ENCODE measurements around the gene CDK17.
A peak's percentile ranks its signal among the peaks of the same experiment; 100 is the strongest.
"Not testable (repeated sequence)": the region's sequence is repeated elsewhere in the genome, so short reads cannot be mapped to it uniquely, and the experiment has no call there.

The CDK17 gene

GRCh38 chr12:96416033-96416799 is 16.0 kb upstream of the CDK17 start:
- no peak for DNase-seq

GRCh38 chr12:96414637-96415036 is 14.4 kb upstream of the CDK17 start:
- DNase-seq: no peak

GRCh38 chr12:96412431-96412830 is 12.2 kb upstream of the CDK17 start:
- no peak for DNase-seq

- DNase-seq: no peak
Observed at GRCh38 chr12:96409731-96410130, 9.5 kb upstream of the CDK17 start.

GRCh38 chr12:96408993-96409392 is 8.8 kb upstream of the CDK17 start:
- no peak for DNase-seq

- DNase-seq: not testable (repeated sequence)
Observed at GRCh38 chr12:96407429-96408097, 7.3 kb upstream of the CDK17 start.

- no peak for DNase-seq
Observed at GRCh38 chr12:96404696-96405095, 4.5 kb upstream of the CDK17 start.

GRCh38 chr12:96403870-96404269 is 3.6 kb upstream of the CDK17 start:
- DNase-seq: no peak

- DNase-seq: not testable (repeated sequence)
Observed at GRCh38 chr12:96402522-96402921, 2.3 kb upstream of the CDK17 start.

- no peak for DNase-seq
Observed at GRCh38 chr12:96402061-96402460, 1.8 kb upstream of the CDK17 start.

- DNase-seq: peak; percentile 23
Observed at GRCh38 chr12:96401076-96401871, 1.0 kb upstream of the CDK17 start.

GRCh38 chr12:96400631-96401075 is 414 bp upstream of the CDK17 start:
- no peak for DNase-seq

- peak; percentile 67 for DNase-seq
Observed at GRCh38 chr12:96399120-96399918, 920 bp downstream of the CDK17 start.

GRCh38 chr12:96398424-96399119 is 1.7 kb downstream of the CDK17 start:
- no peak for DNase-seq

GRCh38 chr12:96397756-96398423 is 2.3 kb downstream of the CDK17 start:
- DNase-seq: no peak

- no peak for DNase-seq
Observed at GRCh38 chr12:96396914-96397313, 3.3 kb downstream of the CDK17 start.

GRCh38 chr12:96396209-96396608 is 4.0 kb downstream of the CDK17 start:
- no peak for DNase-seq

- DNase-seq: no peak
Observed at GRCh38 chr12:96395236-96395635, 5.0 kb downstream of the CDK17 start.

GRCh38 chr12:96393229-96393628 is 7.0 kb downstream of the CDK17 start:
- not testable (repeated sequence) for DNase-seq

- no peak for DNase-seq
Observed at GRCh38 chr12:96392397-96392796, 7.8 kb downstream of the CDK17 start.

- DNase-seq: no peak
Observed at GRCh38 chr12:96387981-96388380, 12.3 kb downstream of the CDK17 start.
